ENCODE measurements around the gene ARHGAP25.

The ARHGAP25 gene

GRCh38 chr2:68749345-68749744 lies 14.7 kb downstream of the ARHGAP25 start:
- H3K4me3 ChIP-seq (ENCODE audit: low read depth, low read length), result no peak overlapping the region
- TF ChIP-seq CTCF (IDR thresholded peaks at IDR 0.05; ENCODE audit: low read depth, low read length), result no peak

- H3K4me3 ChIP-seq (ENCODE audit: low read depth, low read length), result no peak overlapping the region
- TF ChIP-seq CTCF (IDR thresholded peaks at IDR 0.05; ENCODE audit: low read depth, low read length), result no peak
Measured at GRCh38 chr2:68750592-68751396, 16.2 kb downstream of the ARHGAP25 start.

- TF ChIP-seq CTCF (IDR thresholded peaks at IDR 0.05; ENCODE audit: low read depth, low read length), result peak; percentile 80
- no peak overlapping the region for H3K4me3 ChIP-seq (ENCODE audit: low read depth, low read length)
Measured at GRCh38 chr2:68751397-68752339, 17.1 kb downstream of the ARHGAP25 start.

- H3K4me3 ChIP-seq (ENCODE audit: low read depth, low read length), result no peak overlapping the region
- no peak for TF ChIP-seq CTCF (IDR thresholded peaks at IDR 0.05; ENCODE audit: low read depth, low read length)
Measured at GRCh38 chr2:68753318-68753717, 18.7 kb downstream of the ARHGAP25 start.

- no peak overlapping the region for H3K4me3 ChIP-seq (ENCODE audit: low read depth, low read length)
- no peak for TF ChIP-seq CTCF (IDR thresholded peaks at IDR 0.05; ENCODE audit: low read depth, low read length)
Measured at GRCh38 chr2:68755071-68755470, 20.5 kb downstream of the ARHGAP25 start.

- H3K4me3 ChIP-seq (ENCODE audit: low read depth, low read length), result no peak overlapping the region
- no peak for TF ChIP-seq CTCF (IDR thresholded peaks at IDR 0.05; ENCODE audit: low read depth, low read length)
Measured at GRCh38 chr2:68756178-68756577, 21.6 kb downstream of the ARHGAP25 start.

- no peak for TF ChIP-seq CTCF (IDR thresholded peaks at IDR 0.05; ENCODE audit: low read depth, low read length)
- H3K4me3 ChIP-seq (ENCODE audit: low read depth, low read length), result no peak overlapping the region
Measured at GRCh38 chr2:68757081-68757480, 22.5 kb downstream of the ARHGAP25 start.
